ENCODE measurements around the gene TNP1. TPM values are rescaled to one million over a fixed set of nuclear protein-coding genes. Genes with fewer than 3 reads are reported as not detected.
A peak's percentile ranks its signal among the peaks of the same experiment; 100 is the strongest.

TNP1 gene
- total and polyA plus RNA-seq, 7 donors = not detected

- WGBS, 2 donors = 34 to 69% methylated on average over 10 of the region's 10 CpGs
- intact Hi-C loops (cut with DNase I) = no loop called here
Observed at GRCh38 chr2:216849987-216850386, 9.9 kb downstream of the TNP1 start.

GRCh38 chr2:216845426-216845825 is 14.4 kb downstream of the TNP1 start:
- no peaks in the 10 kb centered on the region for H3K27me3 ChIP-seq
- peaks cover 0 to 24% (median 11%) of the 10 kb centered on the region in 4 donors for H3K4me1 ChIP-seq
- no peaks in the 10 kb centered on the region for H3K9me3 ChIP-seq
- DNase-seq = no peak
- WGBS, 2 donors = 89 to 92% methylated on average over 2 of the region's 2 CpGs
- no peaks in the 10 kb centered on the region for H3K36me3 ChIP-seq
- no peak overlapping the region for H3K4me3 ChIP-seq
- TF ChIP-seq, protein P1, sequence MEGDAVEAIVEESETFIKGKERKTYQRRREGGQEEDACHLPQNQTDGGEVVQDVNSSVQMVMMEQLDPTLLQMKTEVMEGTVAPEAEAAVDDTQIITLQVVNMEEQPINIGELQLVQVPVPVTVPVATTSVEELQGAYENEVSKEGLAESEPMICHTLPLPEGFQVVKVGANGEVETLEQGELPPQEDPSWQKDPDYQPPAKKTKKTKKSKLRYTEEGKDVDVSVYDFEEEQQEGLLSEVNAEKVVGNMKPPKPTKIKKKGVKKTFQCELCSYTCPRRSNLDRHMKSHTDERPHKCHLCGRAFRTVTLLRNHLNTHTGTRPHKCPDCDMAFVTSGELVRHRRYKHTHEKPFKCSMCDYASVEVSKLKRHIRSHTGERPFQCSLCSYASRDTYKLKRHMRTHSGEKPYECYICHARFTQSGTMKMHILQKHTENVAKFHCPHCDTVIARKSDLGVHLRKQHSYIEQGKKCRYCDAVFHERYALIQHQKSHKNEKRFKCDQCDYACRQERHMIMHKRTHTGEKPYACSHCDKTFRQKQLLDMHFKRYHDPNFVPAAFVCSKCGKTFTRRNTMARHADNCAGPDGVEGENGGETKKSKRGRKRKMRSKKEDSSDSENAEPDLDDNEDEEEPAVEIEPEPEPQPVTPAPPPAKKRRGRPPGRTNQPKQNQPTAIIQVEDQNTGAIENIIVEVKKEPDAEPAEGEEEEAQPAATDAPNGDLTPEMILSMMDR (IDR thresholded peaks at IDR 0.05) = no peak
- TF ChIP-seq POLR2A (IDR thresholded peaks at IDR 0.05) (no peak), EP300 (IDR thresholded peaks at IDR 0.05) (no peak), POLR2AphosphoS5 (IDR thresholded peaks at IDR 0.05) (no peak)
- intact Hi-C loops (cut with DNase I) = no loop called here
- no peak overlapping the region for H3K27ac ChIP-seq

More at GRCh38 chr2:216849987-216850386, 9.9 kb downstream of the TNP1 start:
- H3K9me3 ChIP-seq = no peaks in the 10 kb centered on the region
- H3K4me3 ChIP-seq = no peak overlapping the region
- H3K4me1 ChIP-seq = peaks cover 0 to 22% (median 11%) of the 10 kb centered on the region in 4 donors
- no peaks in the 10 kb centered on the region for H3K27me3 ChIP-seq
- DNase-seq = peak; percentile 75
- no peaks in the 10 kb centered on the region for H3K36me3 ChIP-seq
- TF ChIP-seq POLR2AphosphoS5 (IDR thresholded peaks at IDR 0.05) = no peak
- TF ChIP-seq, protein P1 (IDR thresholded peaks at IDR 0.05) = no peak
- no peak for TF ChIP-seq POLR2A (IDR thresholded peaks at IDR 0.05)
- no peak for TF ChIP-seq EP300 (IDR thresholded peaks at IDR 0.05)
- H3K27ac ChIP-seq = peak overlapping the region; percentile 29 to 46 (median 38)

- no peaks in the 10 kb centered on the region for H3K36me3 ChIP-seq
- H3K4me1 ChIP-seq = peaks cover 0 to 20% (median 11%) of the 10 kb centered on the region in 4 donors
- DNase-seq = peak; percentile 84
- no peak for TF ChIP-seq EP300 (IDR thresholded peaks at IDR 0.05)
- TF ChIP-seq POLR2AphosphoS5 (IDR thresholded peaks at IDR 0.05) = no peak
- TF ChIP-seq, protein P1 (IDR thresholded peaks at IDR 0.05) = no peak
- intact Hi-C loops (cut with DNase I) = no loop called here
- H3K4me3 ChIP-seq = no peak overlapping the region
- 72 to 83% methylated on average over 10 of the region's 10 CpGs for WGBS, 2 donors
- no peaks in the 10 kb centered on the region for H3K9me3 ChIP-seq
- H3K27ac ChIP-seq = peak overlapping the region in 3 of 4 donors; percentile 24 to 57 (median 49)
- no peaks in the 10 kb centered on the region for H3K27me3 ChIP-seq
Observed at GRCh38 chr2:216842636-216843035, 17.2 kb downstream of the TNP1 start.

DNA sequence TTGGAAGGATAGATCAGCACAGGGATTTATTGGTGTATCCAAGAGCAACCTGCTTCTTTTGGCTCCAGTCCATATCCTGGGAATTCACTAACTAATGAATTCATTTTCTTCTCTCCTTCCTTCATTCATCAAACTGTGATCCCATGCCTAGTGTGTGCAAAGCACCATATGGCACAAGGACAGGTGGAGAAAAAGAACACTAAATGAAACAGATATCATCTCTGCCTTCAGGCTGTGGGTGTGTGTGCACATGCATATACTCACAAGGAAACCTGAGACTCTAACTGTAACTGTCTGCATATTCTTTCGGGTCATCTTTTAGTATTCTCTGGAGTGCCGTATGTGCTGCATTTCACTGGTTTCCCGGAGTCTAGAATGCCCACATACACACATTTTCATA is 20.2 kb downstream of the TNP1 start:
- intact Hi-C loops (cut with DNase I) = no loop called here
- Histone ChIP-seq H3K4me1 (peaks cover 0 to 20% (median 11%) of the 10 kb centered on the region in 4 donors), H3K4me3 (no peak overlapping the region), H3K36me3 (no peaks in the 10 kb centered on the region), H3K27me3 (no peaks in the 10 kb centered on the region), H3K27ac (no peak overlapping the region), H3K9me3 (no peaks in the 10 kb centered on the region)
- WGBS, 2 donors = 93% methylated on average over 3 of the region's 3 CpGs
- TF ChIP-seq POLR2A (IDR thresholded peaks at IDR 0.05) = no peak
- TF ChIP-seq, protein P1 (IDR thresholded peaks at IDR 0.05) = no peak
- DNase-seq = no peak

GRCh38 chr2:216838151-216838550 is 21.7 kb downstream of the TNP1 start:
- H3K27me3 ChIP-seq = no peaks in the 10 kb centered on the region
- H3K27ac ChIP-seq = peak overlapping the region in 1 of 4 donors; percentile 3
- intact Hi-C loops (cut with DNase I) = no loop called here
- 74 to 77% methylated on average over 5 of the region's 5 CpGs for WGBS, 2 donors
- peaks cover 0 to 15% (median 10%) of the 10 kb centered on the region in 4 donors for H3K4me1 ChIP-seq
- TF ChIP-seq EP300 (IDR thresholded peaks at IDR 0.05) (no peak), POLR2A (IDR thresholded peaks at IDR 0.05) (no peak), POLR2AphosphoS5 (IDR thresholded peaks at IDR 0.05) (no peak)
- TF ChIP-seq, protein P1 (IDR thresholded peaks at IDR 0.05) = no peak
- DNase-seq = no peak
- H3K36me3 ChIP-seq = no peaks in the 10 kb centered on the region
- no peaks in the 10 kb centered on the region for H3K9me3 ChIP-seq
- H3K4me3 ChIP-seq = no peak overlapping the region
